Measurements from ENCODE around the gene AURKAIP1.
"Not testable (repeated sequence)": the region's sequence is repeated elsewhere in the genome, so short reads cannot be mapped to it uniquely, and the experiment has no call there.

The AURKAIP1 gene

DNA sequence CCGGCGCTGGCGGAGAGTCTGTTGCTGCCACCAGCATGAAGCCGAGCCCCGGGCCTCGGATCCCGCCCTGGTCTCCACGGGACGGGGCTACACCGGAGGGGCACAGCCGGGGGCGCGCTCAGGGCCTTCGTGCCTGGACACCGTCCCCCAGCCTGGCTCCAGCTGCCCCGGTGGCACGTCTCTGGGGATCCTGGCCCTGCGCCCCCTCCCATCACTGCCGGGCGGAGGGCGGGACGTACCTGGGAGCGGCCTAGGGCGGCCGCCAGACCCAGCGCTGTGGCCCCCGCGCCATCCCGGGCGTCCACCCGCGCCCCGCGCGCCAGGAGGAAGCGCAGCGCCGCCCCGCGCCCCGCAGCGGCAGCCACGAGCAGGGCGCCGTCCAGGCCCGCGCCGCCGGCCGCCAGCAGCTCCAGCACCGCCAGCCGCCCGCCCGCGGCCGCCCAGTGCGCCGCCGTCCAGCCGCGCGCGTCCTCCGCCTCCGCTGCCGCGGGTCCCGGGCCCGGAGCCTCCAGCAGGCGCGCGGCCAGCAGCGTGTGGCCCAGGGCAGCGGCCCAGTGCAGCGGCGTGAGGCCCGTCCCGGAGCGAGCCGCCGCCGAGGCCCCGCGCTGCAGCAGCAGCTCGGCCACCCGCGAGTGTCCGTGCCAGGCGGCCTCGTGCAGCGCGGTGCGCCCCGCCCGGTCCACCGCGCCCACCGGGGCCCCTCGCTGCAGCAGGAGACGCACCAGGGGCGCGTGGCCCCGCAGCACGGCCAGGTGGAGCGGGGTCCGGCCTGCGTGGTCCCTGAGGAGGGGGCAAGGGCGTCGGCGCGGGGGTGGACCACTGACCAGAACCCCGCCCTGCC is 45.0 kb upstream of the AURKAIP1 start:
- Histone ChIP-seq H3K4me1 (peaks cover 18 to 60% (median 48%) of the 10 kb centered on the region in 10 experiments), H3K4me3 (no peak overlapping the region), H3K9me3 (replicated peaks in 1 of 11) (no peaks in the 10 kb centered on the region), H3K9ac (peak overlapping the region in 4 of 11 experiments; percentile 70 to 77 (median 73); a peak in 4 of 22 replicates), H3K36me3 (no peaks in the 10 kb centered on the region), H3K27me3 (no peaks in the 10 kb centered on the region), H3K4me2 (peak overlapping the region in 6 of 11 experiments; percentile 1 to 90 (median 38); a peak in 5 of 22 replicates), H4K20me1 (no peaks in the 10 kb centered on the region; a peak in 1 of 22 replicates), H3K27ac (no peak overlapping the region)
- TF ChIP-seq Cebpa-rat (IDR thresholded peaks at IDR 0.05), result no peak

DNA sequence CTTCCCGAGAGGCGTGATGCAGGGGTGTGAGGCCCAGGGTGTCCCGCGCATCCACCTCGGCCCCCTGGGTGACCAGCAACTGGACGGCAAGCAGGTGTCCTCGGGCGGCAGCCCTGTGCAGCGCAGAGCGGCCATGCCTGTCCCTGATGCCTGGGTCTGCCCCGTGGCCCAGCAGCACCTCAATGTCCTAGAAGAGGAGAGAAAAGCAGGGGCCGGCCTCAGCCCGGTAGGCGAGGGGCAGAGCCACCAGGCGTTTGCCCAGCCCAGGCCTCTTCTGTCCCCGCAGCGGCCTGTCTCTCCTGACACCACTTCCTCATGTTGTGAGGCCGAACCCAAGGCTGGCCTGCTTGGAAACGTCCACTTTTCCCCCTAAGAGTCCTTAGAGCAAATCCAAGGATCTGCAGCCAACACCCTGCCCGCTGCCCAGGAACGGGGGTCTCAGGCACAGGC is 44.4 kb upstream of the AURKAIP1 start:
- Histone ChIP-seq H4K20me1 (no peaks in the 10 kb centered on the region; a peak in 1 of 22 replicates), H3K9ac (peak overlapping the region in 9 of 11 experiments; percentile 45 to 77 (median 63); a peak in 10 of 22 replicates), H3K27ac (peak overlapping the region in 4 of 11 experiments; percentile 64 to 78 (median 72); a peak in 7 of 22 replicates), H3K9me3 (replicated peaks in 1 of 11) (no peaks in the 10 kb centered on the region), H3K4me3 (no peak overlapping the region), H3K4me2 (peak overlapping the region in 9 of 11 experiments; percentile 1 to 90 (median 36); a peak in 9 of 22 replicates), H3K4me1 (peaks cover 18 to 60% (median 48%) of the 10 kb centered on the region in 10 experiments), H3K36me3 (no peaks in the 10 kb centered on the region), H3K27me3 (no peaks in the 10 kb centered on the region)
- TF ChIP-seq Cebpa-rat (IDR thresholded peaks at IDR 0.05), result no peak

DNA sequence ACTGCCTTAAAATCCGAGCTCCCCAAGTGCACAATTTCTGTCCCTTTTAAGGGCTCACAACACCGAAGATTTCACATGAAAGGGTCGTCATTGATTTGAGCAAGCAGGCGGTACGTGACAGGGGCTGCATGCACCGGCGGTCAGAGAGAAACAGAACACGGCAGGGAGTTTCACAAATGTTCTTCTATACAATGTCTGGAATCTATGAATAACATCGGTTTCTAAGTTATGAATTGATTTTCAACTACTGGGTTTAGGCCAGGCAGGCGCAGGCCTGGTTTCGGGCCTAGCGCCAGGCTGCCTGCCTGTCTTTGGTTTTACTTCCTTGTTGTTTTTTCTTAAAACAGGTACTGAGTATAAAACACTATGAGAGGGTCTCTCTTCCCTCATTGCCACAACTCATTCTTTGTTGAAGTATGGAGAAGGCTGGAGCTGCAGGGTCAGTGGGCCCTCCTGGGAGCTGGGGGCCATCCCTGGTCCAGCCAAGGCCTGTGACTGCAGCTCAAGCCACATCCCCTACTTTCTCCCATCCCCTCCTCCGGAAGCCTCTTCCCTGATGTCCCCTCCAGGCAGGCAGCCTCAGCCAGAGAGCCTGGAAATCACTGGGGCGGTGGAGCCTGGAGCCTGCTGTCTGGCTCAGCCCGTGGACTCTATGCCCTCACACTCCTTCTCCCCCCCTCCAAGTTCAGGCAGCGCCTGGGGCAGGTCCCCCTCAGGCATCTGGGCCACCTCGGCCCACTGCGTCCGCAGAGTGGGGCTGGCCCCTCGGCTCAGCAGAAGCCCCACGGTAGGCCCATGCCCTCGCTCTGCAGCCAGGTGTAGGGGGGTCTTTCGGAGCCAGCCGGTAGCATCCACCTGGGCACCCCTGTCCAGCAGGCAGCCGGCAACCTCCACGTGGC is 43.7 kb upstream of the AURKAIP1 start:
- H4K20me1 ChIP-seq, result no peaks in the 10 kb centered on the region; a peak in 1 of 22 replicates
- peaks cover 18 to 57% (median 48%) of the 10 kb centered on the region in 10 experiments for H3K4me1 ChIP-seq
- no peaks in the 10 kb centered on the region for H3K9me3 ChIP-seq (replicated peaks in 1 of 11)
- H3K4me3 ChIP-seq, result no peak overlapping the region
- H3K36me3 ChIP-seq, result no peaks in the 10 kb centered on the region
- H3K9ac ChIP-seq, result peak overlapping the region; percentile 30 to 77 (median 61); a peak in 19 of 22 replicates
- peak overlapping the region in 9 of 11 experiments; percentile 39 to 78 (median 64); a peak in 19 of 22 replicates for H3K27ac ChIP-seq
- H3K27me3 ChIP-seq, result no peaks in the 10 kb centered on the region
- TF ChIP-seq Cebpa-rat (IDR thresholded peaks at IDR 0.05), result no peak
- H3K4me2 ChIP-seq, result peak overlapping the region in 9 of 11 experiments; percentile 1 to 58 (median 36); a peak in 12 of 22 replicates

- not testable (repeated sequence) for H4K20me1 ChIP-seq; H3K27me3 ChIP-seq; H3K9me3 ChIP-seq (replicated peaks in 1 of 11); H3K4me3 ChIP-seq; H3K36me3 ChIP-seq
- H3K4me2 ChIP-seq, result peak overlapping the region in 8 of 11 experiments; percentile 1 to 58 (median 38); a peak in 11 of 22 replicates
- H3K4me1 ChIP-seq, result peaks cover 18 to 50% (median 43%) of the 10 kb centered on the region in 10 experiments
- H3K27ac ChIP-seq, result peak overlapping the region in 9 of 11 experiments; percentile 39 to 78 (median 64); a peak in 15 of 22 replicates
- H3K9ac ChIP-seq, result peak overlapping the region; percentile 30 to 77 (median 61); a peak in 19 of 22 replicates
These were observed 42.9 kb upstream of the AURKAIP1 start for GRCh38 chr1:1417825-1418463.

DNA sequence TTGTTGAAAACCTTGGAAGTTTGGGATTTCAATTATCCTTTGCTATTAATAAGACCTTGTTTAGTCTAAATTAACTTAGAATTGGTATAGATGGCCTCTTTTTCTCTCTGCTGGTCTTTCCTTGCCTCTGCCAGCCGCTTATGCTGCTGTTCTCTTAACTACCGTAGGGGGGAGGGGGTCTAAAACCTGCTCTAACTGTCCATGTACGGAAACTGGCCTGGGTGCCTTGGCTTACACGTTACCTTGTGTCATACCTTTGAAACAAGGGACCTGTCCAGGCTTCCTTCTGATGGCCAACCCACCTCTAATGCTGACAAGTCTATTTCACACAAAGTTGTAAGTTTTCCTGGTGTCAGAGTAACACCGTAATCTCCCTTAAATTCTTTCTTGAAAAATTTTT is 42.4 kb upstream of the AURKAIP1 start:
- Histone ChIP-seq H3K4me1 (peaks cover 13 to 44% (median 38%) of the 10 kb centered on the region in 10 experiments), H3K4me2 (peak overlapping the region in 1 of 11 experiments; percentile 58; a peak in 1 of 22 replicates)
- H3K9me3 ChIP-seq (replicated peaks in 1 of 11); H4K20me1 ChIP-seq; H3K36me3 ChIP-seq; H3K4me3 ChIP-seq; H3K9ac ChIP-seq; H3K27ac ChIP-seq; H3K27me3 ChIP-seq: not testable (repeated sequence)

GRCh38 chr1:1415751-1416150 is 40.7 kb upstream of the AURKAIP1 start:
- Histone ChIP-seq H4K20me1 (no peaks in the 10 kb centered on the region; a peak in 1 of 22 replicates), H3K9me3 (replicated peaks in 1 of 11) (peaks cover 13 to 23% (median 18%) of the 10 kb centered on the region in 11 experiments), H3K27ac (no peak overlapping the region), H3K4me2 (no peak overlapping the region), H3K36me3 (peaks cover 6 to 19% (median 11%) of the 10 kb centered on the region in 11 experiments; a peak in 18 of 22 replicates), H3K4me1 (peaks cover 2 to 28% (median 22%) of the 10 kb centered on the region in 10 experiments; a peak in 18 of 20 replicates), H3K4me3 (no peak overlapping the region), H3K9ac (no peak overlapping the region; a peak in 1 of 22 replicates), H3K27me3 (no peaks in the 10 kb centered on the region)
- no peak for TF ChIP-seq Cebpa-rat (IDR thresholded peaks at IDR 0.05)

- Histone ChIP-seq H3K9me3 (replicated peaks in 1 of 11) (peaks cover 13 to 26% (median 20%) of the 10 kb centered on the region in 11 experiments), H4K20me1 (peaks cover 0 to 22% (median 19%) of the 10 kb centered on the region in 11 experiments; a peak in 17 of 22 replicates), H3K4me1 (peaks cover 16 to 18% (median 17%) of the 10 kb centered on the region in 10 experiments), H3K36me3 (peaks cover 7 to 37% (median 25%) of the 10 kb centered on the region in 11 experiments; a peak in 21 of 22 replicates)
- H3K4me2 ChIP-seq, H3K9ac ChIP-seq, H3K4me3 ChIP-seq, H3K27me3 ChIP-seq, H3K27ac ChIP-seq: not testable (repeated sequence)
These were observed 37.4 kb upstream of the AURKAIP1 start for GRCh38 chr1:1412311-1412902.

- peaks cover 0 to 24% (median 19%) of the 10 kb centered on the region in 11 experiments; a peak in 17 of 22 replicates for H4K20me1 ChIP-seq
- H3K4me3 ChIP-seq, result no peak overlapping the region
- no peak overlapping the region for H3K27ac ChIP-seq
- H3K4me1 ChIP-seq, result peaks cover 16 to 18% (median 17%) of the 10 kb centered on the region in 10 experiments
- TF ChIP-seq Cebpa-rat (IDR thresholded peaks at IDR 0.05), result no peak
- no peak overlapping the region for H3K9ac ChIP-seq
- peaks cover 13 to 26% (median 20%) of the 10 kb centered on the region in 11 experiments for H3K9me3 ChIP-seq (replicated peaks in 1 of 11)
- H3K4me2 ChIP-seq, result no peak overlapping the region
- peaks cover 7 to 37% (median 25%) of the 10 kb centered on the region in 11 experiments; a peak in 21 of 22 replicates for H3K36me3 ChIP-seq
- H3K27me3 ChIP-seq, result no peaks in the 10 kb centered on the region
These were observed 36.6 kb upstream of the AURKAIP1 start for GRCh38 chr1:1411626-1412025.

DNA sequence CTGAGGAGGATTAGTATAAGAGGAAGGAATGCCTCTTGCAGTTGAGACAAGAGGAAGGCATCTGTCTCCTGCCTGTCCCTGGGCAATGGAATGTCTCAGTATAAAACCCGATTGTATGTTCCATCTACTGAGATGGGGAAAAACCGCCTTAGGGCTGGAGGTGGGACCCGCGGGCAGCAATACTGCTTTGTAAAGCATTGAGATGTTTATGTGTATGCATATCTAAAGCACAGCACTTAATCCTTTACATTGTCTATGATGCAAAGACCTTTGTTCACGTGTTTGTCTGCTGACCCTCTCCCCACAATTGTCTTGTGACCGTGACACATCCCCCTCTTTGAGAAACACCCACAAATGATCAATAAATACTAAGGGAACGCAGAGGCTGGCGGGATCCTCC is 35.2 kb upstream of the AURKAIP1 start:
- Histone ChIP-seq H3K9me3 (replicated peaks in 1 of 11) (peaks cover 13 to 26% (median 20%) of the 10 kb centered on the region in 11 experiments), H3K36me3 (peaks cover 13 to 49% (median 36%) of the 10 kb centered on the region in 11 experiments), H3K4me1 (peaks cover 27 to 31% (median 29%) of the 10 kb centered on the region in 10 experiments), H4K20me1 (peaks cover 0 to 36% (median 21%) of the 10 kb centered on the region in 11 experiments; a peak in 17 of 22 replicates)
- not testable (repeated sequence) for H3K27me3 ChIP-seq, H3K9ac ChIP-seq, H3K27ac ChIP-seq, H3K4me3 ChIP-seq, H3K4me2 ChIP-seq

Data from BLaER1 treated with 17β-estradiol and CSF1 and Interleukin-3, amounts not matched to agents 10 nM and 100 nM (cell line).